ENCODE data around the gene SOWAHC.

GRCh38 chr2:109609352-109610024, 4.7 kb upstream of the SOWAHC start:
- TF ChIP-seq, protein P1, sequence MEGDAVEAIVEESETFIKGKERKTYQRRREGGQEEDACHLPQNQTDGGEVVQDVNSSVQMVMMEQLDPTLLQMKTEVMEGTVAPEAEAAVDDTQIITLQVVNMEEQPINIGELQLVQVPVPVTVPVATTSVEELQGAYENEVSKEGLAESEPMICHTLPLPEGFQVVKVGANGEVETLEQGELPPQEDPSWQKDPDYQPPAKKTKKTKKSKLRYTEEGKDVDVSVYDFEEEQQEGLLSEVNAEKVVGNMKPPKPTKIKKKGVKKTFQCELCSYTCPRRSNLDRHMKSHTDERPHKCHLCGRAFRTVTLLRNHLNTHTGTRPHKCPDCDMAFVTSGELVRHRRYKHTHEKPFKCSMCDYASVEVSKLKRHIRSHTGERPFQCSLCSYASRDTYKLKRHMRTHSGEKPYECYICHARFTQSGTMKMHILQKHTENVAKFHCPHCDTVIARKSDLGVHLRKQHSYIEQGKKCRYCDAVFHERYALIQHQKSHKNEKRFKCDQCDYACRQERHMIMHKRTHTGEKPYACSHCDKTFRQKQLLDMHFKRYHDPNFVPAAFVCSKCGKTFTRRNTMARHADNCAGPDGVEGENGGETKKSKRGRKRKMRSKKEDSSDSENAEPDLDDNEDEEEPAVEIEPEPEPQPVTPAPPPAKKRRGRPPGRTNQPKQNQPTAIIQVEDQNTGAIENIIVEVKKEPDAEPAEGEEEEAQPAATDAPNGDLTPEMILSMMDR (IDR thresholded peaks at IDR 0.05) = no peak
- no peak for TF ChIP-seq POLR2A (IDR thresholded peaks at IDR 0.05)

Data from breast epithelium (tissue), 3 donors.